Stimulated activated CD8-positive, alpha-beta memory T cell treated with anti-CD3 and anti-CD28 coated beads, Interleukin-4, amount 100 ng/mL, for 24 hours (primary cell): ENCODE results near the gene HEATR5A.
"Not testable (repeated sequence)": the region's sequence is repeated elsewhere in the genome, so short reads cannot be mapped to it uniquely, and the experiment has no call there.

Experiments
- DNase-seq: peaks from one replicate; pipeline ENCODE4 v3.0.0-alpha.2; 2020; ENCODE audit warnings: low read depth

Gene HEATR5A

GRCh38 chr14:31280871-31281220 is 139.5 kb downstream of the HEATR5A start:
- DNase-seq: no peak

- no peak for DNase-seq
Measured at GRCh38 chr14:31280132-31280870, 140.0 kb downstream of the HEATR5A start.

- DNase-seq: no peak
Measured at GRCh38 chr14:31278883-31279282, 141.5 kb downstream of the HEATR5A start.

GRCh38 chr14:31277085-31277484 is 143.3 kb downstream of the HEATR5A start:
- no peak for DNase-seq

GRCh38 chr14:31276417-31276816 is 143.9 kb downstream of the HEATR5A start:
- DNase-seq: not testable (repeated sequence)

- DNase-seq: no peak
Measured at GRCh38 chr14:31275731-31276130, 144.6 kb downstream of the HEATR5A start.

- no peak for DNase-seq
Measured at GRCh38 chr14:31271648-31272047, 148.7 kb downstream of the HEATR5A start.

- DNase-seq: no peak
Measured at GRCh38 chr14:31270196-31270772, 150.1 kb downstream of the HEATR5A start.

- no peak for DNase-seq
Measured at GRCh38 chr14:31269634-31270195, 150.6 kb downstream of the HEATR5A start.

GRCh38 chr14:31268216-31268615 is 152.1 kb downstream of the HEATR5A start:
- no peak for DNase-seq

GRCh38 chr14:31266437-31267331 is 153.7 kb downstream of the HEATR5A start:
- no peak for DNase-seq

GRCh38 chr14:31265701-31266398 is 154.5 kb downstream of the HEATR5A start:
- DNase-seq: no peak

GRCh38 chr14:31263485-31264133 is 156.7 kb downstream of the HEATR5A start:
- DNase-seq: no peak

GRCh38 chr14:31261859-31262731 is 158.3 kb downstream of the HEATR5A start:
- no peak for DNase-seq

GRCh38 chr14:31261523-31261858 is 158.9 kb downstream of the HEATR5A start:
- DNase-seq: no peak

- DNase-seq: not testable (repeated sequence)
Measured at GRCh38 chr14:31259040-31259435, 161.3 kb downstream of the HEATR5A start.

- DNase-seq: no peak
Measured at GRCh38 chr14:31258427-31259039, 161.8 kb downstream of the HEATR5A start.

- not testable (repeated sequence) for DNase-seq
Measured at GRCh38 chr14:31257554-31258426, 162.6 kb downstream of the HEATR5A start.

GRCh38 chr14:31257244-31257553 is 163.2 kb downstream of the HEATR5A start:
- DNase-seq: no peak
